ENCODE measurements around the gene PTPRG. TPM values are rescaled to one million over a fixed set of nuclear protein-coding genes. Genes with fewer than 3 reads are reported as not detected.

PTPRG gene
- total RNA-seq, 2 experiments from 2014 or later: 0.03 to 0.05 TPM

DNA sequence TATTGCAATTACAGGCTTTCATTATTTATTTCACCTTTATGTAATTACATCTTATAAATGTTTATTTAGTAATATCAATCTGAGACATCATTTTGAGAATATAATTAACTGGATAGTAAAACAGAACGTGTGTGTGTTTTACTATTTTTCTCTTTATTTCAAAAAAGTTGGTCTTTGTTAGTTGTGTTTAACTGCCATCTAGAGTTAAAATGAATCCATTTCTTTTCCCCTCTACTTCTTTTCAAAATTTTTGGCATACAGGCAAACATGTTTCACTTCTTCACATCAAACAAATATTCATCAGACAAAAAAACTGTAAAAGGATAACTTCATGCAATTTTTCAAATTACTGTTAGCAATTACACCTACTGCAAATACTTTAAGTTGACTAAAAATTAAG, 750.8 kb downstream of the PTPRG start:
- ChIA-PET POLR2A (no interaction called here), CTCF (interaction anchor here (0.5 kb wide), 1 partner anchor 235 kb away, joined by 4 read pairs; no protein-coding TSS in a partner anchor)
- ATAC-seq (ENCODE audit: poor library complexity) (no peak), DNase-seq (no peak)
- Mint-ChIP-seq H3K27me3 (peaks cover 24% of the 10 kb centered on the region), H3K9me3 (no peaks in the 10 kb centered on the region), H3K4me1 (ENCODE audit: low read depth) (no peaks in the 10 kb centered on the region), H3K27ac (no peak overlapping the region), H3K36me3 (ENCODE audit: low read depth) (no peaks in the 10 kb centered on the region), H3K4me3 (no peak overlapping the region)
- H3K4me3 ChIP-seq (ENCODE audit: low read length): no peak overlapping the region
- H3K9me3 ChIP-seq (ENCODE audit: control insufficient read depth in 1 of 2, insufficient read depth in 1 of 2, low read length in 2 of 2): peaks cover 0 to 4% of the 10 kb centered on the region in 2 experiments
- no peaks in the 10 kb centered on the region for H3K27me3 ChIP-seq (ENCODE audit: control insufficient read depth in 1 of 2, insufficient read depth in 2 of 2, low read length in 2 of 2)
- TF ChIP-seq, protein P1, sequence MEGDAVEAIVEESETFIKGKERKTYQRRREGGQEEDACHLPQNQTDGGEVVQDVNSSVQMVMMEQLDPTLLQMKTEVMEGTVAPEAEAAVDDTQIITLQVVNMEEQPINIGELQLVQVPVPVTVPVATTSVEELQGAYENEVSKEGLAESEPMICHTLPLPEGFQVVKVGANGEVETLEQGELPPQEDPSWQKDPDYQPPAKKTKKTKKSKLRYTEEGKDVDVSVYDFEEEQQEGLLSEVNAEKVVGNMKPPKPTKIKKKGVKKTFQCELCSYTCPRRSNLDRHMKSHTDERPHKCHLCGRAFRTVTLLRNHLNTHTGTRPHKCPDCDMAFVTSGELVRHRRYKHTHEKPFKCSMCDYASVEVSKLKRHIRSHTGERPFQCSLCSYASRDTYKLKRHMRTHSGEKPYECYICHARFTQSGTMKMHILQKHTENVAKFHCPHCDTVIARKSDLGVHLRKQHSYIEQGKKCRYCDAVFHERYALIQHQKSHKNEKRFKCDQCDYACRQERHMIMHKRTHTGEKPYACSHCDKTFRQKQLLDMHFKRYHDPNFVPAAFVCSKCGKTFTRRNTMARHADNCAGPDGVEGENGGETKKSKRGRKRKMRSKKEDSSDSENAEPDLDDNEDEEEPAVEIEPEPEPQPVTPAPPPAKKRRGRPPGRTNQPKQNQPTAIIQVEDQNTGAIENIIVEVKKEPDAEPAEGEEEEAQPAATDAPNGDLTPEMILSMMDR (IDR thresholded peaks at IDR 0.05): no peak
- no peaks in the 10 kb centered on the region for H3K4me1 ChIP-seq (ENCODE audit: insufficient read depth, low read length)
- no peak overlapping the region for H3K27ac ChIP-seq (ENCODE audit: low read depth in 1 of 2, low read length in 2 of 2)
- H3K36me3 ChIP-seq (ENCODE audit: insufficient read depth, low read length): no peaks in the 10 kb centered on the region
- intact Hi-C loops (cut with DNase I, micrococcal nuclease): no loop called here

DNA sequence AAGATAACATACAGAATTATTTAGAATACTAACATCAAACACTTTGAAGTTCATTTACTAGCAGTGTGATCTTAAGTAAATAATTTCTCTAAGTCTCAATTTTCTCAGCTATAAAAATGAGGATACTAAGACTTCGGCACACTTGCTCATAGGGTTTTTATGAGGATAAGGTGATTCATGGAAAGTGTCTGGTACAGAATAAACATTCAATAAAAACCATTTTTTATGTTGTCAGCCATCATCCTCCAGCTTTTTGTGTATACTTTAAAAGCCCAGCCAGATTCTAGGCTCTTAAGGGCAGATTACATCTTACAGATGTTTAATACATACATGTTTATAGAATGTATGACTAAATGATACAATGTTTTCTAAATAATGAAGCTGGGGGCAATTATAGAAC, 755.2 kb downstream of the PTPRG start:
- H3K27ac ChIP-seq (ENCODE audit: low read depth in 1 of 2, low read length in 2 of 2): no peak overlapping the region
- TF ChIP-seq, protein P1 (IDR thresholded peaks at IDR 0.05): no peak
- Mint-ChIP-seq H3K4me1 (ENCODE audit: low read depth) (peaks cover 8% of the 10 kb centered on the region), H3K27ac (no peak overlapping the region), H3K36me3 (ENCODE audit: low read depth) (peaks cover 6% of the 10 kb centered on the region), H3K27me3 (peaks cover 64% of the 10 kb centered on the region), H3K4me3 (no peak overlapping the region), H3K9me3 (peaks cover 5% of the 10 kb centered on the region)
- H3K9me3 ChIP-seq (ENCODE audit: control insufficient read depth in 1 of 2, insufficient read depth in 1 of 2, low read length in 2 of 2): peaks cover 0 to 15% of the 10 kb centered on the region in 2 experiments
- DNase-seq (no peak), ATAC-seq (ENCODE audit: poor library complexity) (no peak)
- CTCF ChIA-PET: no interaction called here
- intact Hi-C loops (cut with DNase I, micrococcal nuclease): no loop called here
- POLR2A ChIA-PET: no interaction called here
- H3K36me3 ChIP-seq (ENCODE audit: insufficient read depth, low read length): no peaks in the 10 kb centered on the region
- H3K4me1 ChIP-seq (ENCODE audit: insufficient read depth, low read length): peaks cover 10% of the 10 kb centered on the region
- H3K27me3 ChIP-seq (ENCODE audit: control insufficient read depth in 1 of 2, insufficient read depth in 2 of 2, low read length in 2 of 2): peaks cover 8 to 20% of the 10 kb centered on the region in 2 experiments
- no peak overlapping the region for H3K4me3 ChIP-seq (ENCODE audit: low read length)

DNA sequence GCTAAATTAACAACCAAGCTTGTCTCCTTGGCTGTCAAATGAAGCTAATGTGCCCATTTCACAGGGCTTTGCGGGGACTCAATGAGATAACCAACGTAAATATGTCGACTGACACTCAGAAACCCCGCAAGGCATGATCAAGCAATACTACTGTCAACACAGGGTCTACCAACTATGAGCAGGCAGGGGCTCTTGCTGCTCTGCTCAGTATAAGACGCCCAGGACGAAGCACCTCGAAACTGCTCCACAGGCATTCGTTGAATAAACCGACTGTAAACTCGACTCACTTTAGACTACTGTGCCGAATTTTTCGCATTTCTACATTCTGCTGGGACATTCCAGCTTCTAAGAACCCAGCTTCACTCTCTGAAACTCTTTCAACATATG, 757.0 kb downstream of the PTPRG start:
- Mint-ChIP-seq H3K4me3 (peak overlapping the region; percentile 88), H3K27me3 (peaks cover 70% of the 10 kb centered on the region), H3K36me3 (ENCODE audit: low read depth) (peaks cover 6% of the 10 kb centered on the region), H3K9me3 (peaks cover 5% of the 10 kb centered on the region), H3K4me1 (ENCODE audit: low read depth) (peaks cover 8% of the 10 kb centered on the region), H3K27ac (peak overlapping the region; percentile 84)
- no peaks in the 10 kb centered on the region for H3K36me3 ChIP-seq (ENCODE audit: insufficient read depth, low read length)
- peaks cover 8 to 20% of the 10 kb centered on the region in 2 experiments for H3K27me3 ChIP-seq (ENCODE audit: control insufficient read depth in 1 of 2, insufficient read depth in 2 of 2, low read length in 2 of 2)
- H3K27ac ChIP-seq (ENCODE audit: low read depth in 1 of 2, low read length in 2 of 2): no peak overlapping the region
- peak overlapping the region; percentile 56 for H3K4me3 ChIP-seq (ENCODE audit: low read length)
- ChIA-PET CTCF (no interaction called here), POLR2A (no interaction called here)
- ATAC-seq (ENCODE audit: poor library complexity) (no peak), DNase-seq (no peak)
- TF ChIP-seq, protein P1 (IDR thresholded peaks at IDR 0.05): no peak
- H3K4me1 ChIP-seq (ENCODE audit: insufficient read depth, low read length): peaks cover 10% of the 10 kb centered on the region
- intact Hi-C loops (cut with DNase I, micrococcal nuclease): no loop called here
- peaks cover 0 to 15% of the 10 kb centered on the region in 2 experiments for H3K9me3 ChIP-seq (ENCODE audit: control insufficient read depth in 1 of 2, insufficient read depth in 1 of 2, low read length in 2 of 2)

Measured in CD4-positive, alpha-beta T cell (primary cell).